WERI-Rb-1 (cell line): Measurements from ENCODE around the gene ADAMTS18.

Experiments used
- DNase-seq: peaks from one replicate; pipeline ENCODE4 v3.0.0-alpha.2; 2020
- H3K27ac ChIP-seq: fragments of 250-450 bp; sonication (Bioruptor Pico); 2 replicates; pipeline ENCODE4 v1.5.1; 2020; ENCODE audit warnings: mild to moderate bottlenecking, moderate library complexity
- H3K27me3 ChIP-seq: fragments of 250-450 bp; sonication (Bioruptor Pico); 2 replicates; pipeline ENCODE4 v1.5.1; 2021; ENCODE audit warnings: mild to moderate bottlenecking, low read depth, moderate library complexity; ENCODE audit not compliant: insufficient read depth, severe bottlenecking
- H3K36me3 ChIP-seq: fragments of 250-450 bp; sonication (Bioruptor Pico); 2 replicates; pipeline ENCODE4 v1.5.1; 2020; ENCODE audit warnings: mild to moderate bottlenecking, moderate library complexity
- H3K4me3 ChIP-seq: 2 replicates; pipeline ENCODE4 v1.5.1; 2011; ENCODE audit warnings: low read depth, mild to moderate bottlenecking, control low read depth, low read length
- H3K9me3 ChIP-seq: fragments of 250-450 bp; sonication (Bioruptor Pico); 2 replicates; pipeline ENCODE4 v1.5.1; 2021; ENCODE audit warnings: mild to moderate bottlenecking, moderate library complexity; ENCODE audit not compliant: severe bottlenecking
- TF ChIP-seq, protein P1 (sequence below): IDR thresholded peaks from 2 replicates; pipeline ENCODE4 v1.5.1; 2011; ENCODE audit warnings: low read depth, mild to moderate bottlenecking, control low read depth, inconsistent platforms, low read length

ADAMTS18 gene

GRCh38 chr16:77353587-77354263 is 81.1 kb downstream of the ADAMTS18 start:
- TF ChIP-seq, protein P1, sequence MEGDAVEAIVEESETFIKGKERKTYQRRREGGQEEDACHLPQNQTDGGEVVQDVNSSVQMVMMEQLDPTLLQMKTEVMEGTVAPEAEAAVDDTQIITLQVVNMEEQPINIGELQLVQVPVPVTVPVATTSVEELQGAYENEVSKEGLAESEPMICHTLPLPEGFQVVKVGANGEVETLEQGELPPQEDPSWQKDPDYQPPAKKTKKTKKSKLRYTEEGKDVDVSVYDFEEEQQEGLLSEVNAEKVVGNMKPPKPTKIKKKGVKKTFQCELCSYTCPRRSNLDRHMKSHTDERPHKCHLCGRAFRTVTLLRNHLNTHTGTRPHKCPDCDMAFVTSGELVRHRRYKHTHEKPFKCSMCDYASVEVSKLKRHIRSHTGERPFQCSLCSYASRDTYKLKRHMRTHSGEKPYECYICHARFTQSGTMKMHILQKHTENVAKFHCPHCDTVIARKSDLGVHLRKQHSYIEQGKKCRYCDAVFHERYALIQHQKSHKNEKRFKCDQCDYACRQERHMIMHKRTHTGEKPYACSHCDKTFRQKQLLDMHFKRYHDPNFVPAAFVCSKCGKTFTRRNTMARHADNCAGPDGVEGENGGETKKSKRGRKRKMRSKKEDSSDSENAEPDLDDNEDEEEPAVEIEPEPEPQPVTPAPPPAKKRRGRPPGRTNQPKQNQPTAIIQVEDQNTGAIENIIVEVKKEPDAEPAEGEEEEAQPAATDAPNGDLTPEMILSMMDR: no peak

GRCh38 chr16:77344341-77344740 is 90.5 kb downstream of the ADAMTS18 start:
- no peak for DNase-seq
- H3K4me3 ChIP-seq: no peak overlapping the region
- H3K27me3 ChIP-seq: peaks cover 15% of the 10 kb centered on the region
- no peaks in the 10 kb centered on the region for H3K36me3 ChIP-seq
- H3K9me3 ChIP-seq: no peaks in the 10 kb centered on the region
- no peak overlapping the region for H3K27ac ChIP-seq
- TF ChIP-seq, protein P1: no peak

More at GRCh38 chr16:77353587-77354263, 81.1 kb downstream of the ADAMTS18 start:
- H3K27ac ChIP-seq: no peak overlapping the region
- H3K27me3 ChIP-seq: peaks cover 13% of the 10 kb centered on the region
- no peaks in the 10 kb centered on the region for H3K9me3 ChIP-seq
- DNase-seq: no peak
- no peaks in the 10 kb centered on the region for H3K36me3 ChIP-seq
- H3K4me3 ChIP-seq: no peak overlapping the region

- Histone ChIP-seq H3K27ac (no peak overlapping the region), H3K9me3 (no peaks in the 10 kb centered on the region), H3K4me3 (no peak overlapping the region)
These were observed 98.2 kb downstream of the ADAMTS18 start for GRCh38 chr16:77336637-77337036.

DNA sequence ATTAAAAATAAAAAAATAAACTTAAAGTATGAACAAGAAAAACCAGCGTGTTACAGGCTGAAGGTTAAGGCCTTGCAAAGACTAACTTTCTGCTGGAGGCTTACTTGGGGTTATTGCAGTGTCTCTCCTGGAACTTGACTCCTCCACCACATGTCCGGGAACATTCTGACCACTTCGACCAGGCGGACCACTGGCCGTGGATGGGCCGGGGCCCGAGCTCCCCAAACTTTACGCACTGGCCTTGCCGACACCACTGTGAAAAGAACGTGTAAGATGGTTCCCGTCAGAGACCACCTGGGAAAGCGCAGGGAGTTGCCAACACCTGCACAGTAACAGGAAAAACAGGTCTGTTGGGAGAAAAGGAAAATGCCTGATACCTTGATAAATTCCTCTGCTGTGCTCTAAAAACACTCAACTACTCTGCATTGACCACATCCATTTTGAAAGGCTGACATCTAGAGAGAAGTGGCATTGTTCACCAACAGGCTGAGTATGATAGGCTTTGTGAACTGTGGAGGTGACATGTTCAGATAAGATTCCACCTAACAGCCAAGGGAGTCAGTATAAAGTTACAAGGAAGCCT is 99.1 kb downstream of the ADAMTS18 start:
- Histone ChIP-seq H3K27me3 (peaks cover 6% of the 10 kb centered on the region), H3K9me3 (no peaks in the 10 kb centered on the region), H3K36me3 (no peaks in the 10 kb centered on the region), H3K27ac (no peak overlapping the region), H3K4me3 (no peak overlapping the region)
- DNase-seq: no peak
- TF ChIP-seq, protein P1: no peak

More at GRCh38 chr16:77336637-77337036, 98.2 kb downstream of the ADAMTS18 start:
- Histone ChIP-seq H3K36me3 (no peaks in the 10 kb centered on the region), H3K27me3 (peaks cover 6% of the 10 kb centered on the region)
- TF ChIP-seq, protein P1: no peak
- no peak for DNase-seq

DNA sequence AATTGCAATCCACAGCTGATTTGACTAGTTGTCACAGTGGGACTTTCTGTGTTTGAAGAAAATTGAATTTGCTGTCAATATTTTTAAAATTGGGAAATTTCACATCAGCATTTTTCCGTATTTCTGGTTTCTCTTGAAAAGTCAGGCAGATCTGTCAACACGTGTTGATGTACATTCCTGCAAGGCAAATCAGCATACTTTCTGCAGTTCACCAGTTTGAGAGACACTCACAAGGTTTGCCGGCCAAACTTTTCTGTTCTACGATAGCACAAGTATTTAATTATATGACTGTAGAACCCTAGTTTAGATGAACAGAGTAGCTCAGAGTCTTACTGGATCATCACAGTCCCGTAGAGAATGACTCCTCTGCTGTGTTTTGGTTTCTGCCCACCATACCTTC is 102.0 kb downstream of the ADAMTS18 start:
- no peaks in the 10 kb centered on the region for H3K9me3 ChIP-seq
- no peaks in the 10 kb centered on the region for H3K36me3 ChIP-seq
- no peak overlapping the region for H3K27ac ChIP-seq
- DNase-seq: no peak
- no peak overlapping the region for H3K4me3 ChIP-seq
- H3K27me3 ChIP-seq: peaks cover 3% of the 10 kb centered on the region
- TF ChIP-seq, protein P1: no peak
